BE2C (cell line): ENCODE results near the gene TIPRL.

Experiments
- DNase-seq: peaks from one replicate; pipeline ENCODE4 v3.0.0-alpha.2; 2020
- H3K27me3 ChIP-seq: fragments of 250-450 bp; sonication (Bioruptor Pico); 2 replicates; pipeline ENCODE4 v1.5.1; 2020; ENCODE audit warnings: mild to moderate bottlenecking
- H3K36me3 ChIP-seq: fragments of 250-450 bp; sonication (Bioruptor Pico); 2 replicates; pipeline ENCODE4 v1.5.1; 2020; ENCODE audit warnings: mild to moderate bottlenecking
- H3K4me1 ChIP-seq: fragments of 250-450 bp; sonication (Bioruptor Pico); 2 replicates; pipeline ENCODE4 v1.5.1; 2020
- H3K4me3 ChIP-seq: 2 replicates; pipeline ENCODE4 v1.5.1; 2011; ENCODE audit warnings: low read depth, low read length
- H3K9me3 ChIP-seq: fragments of 250-450 bp; sonication (Bioruptor Pico); 2 replicates; pipeline ENCODE4 v1.5.1; 2020
- TF ChIP-seq, protein P1 (sequence below): IDR thresholded peaks from 2 replicates; pipeline ENCODE4 v1.5.1; 2012; ENCODE audit warnings: mild to moderate bottlenecking, low read depth, low read length

TIPRL gene

DNA sequence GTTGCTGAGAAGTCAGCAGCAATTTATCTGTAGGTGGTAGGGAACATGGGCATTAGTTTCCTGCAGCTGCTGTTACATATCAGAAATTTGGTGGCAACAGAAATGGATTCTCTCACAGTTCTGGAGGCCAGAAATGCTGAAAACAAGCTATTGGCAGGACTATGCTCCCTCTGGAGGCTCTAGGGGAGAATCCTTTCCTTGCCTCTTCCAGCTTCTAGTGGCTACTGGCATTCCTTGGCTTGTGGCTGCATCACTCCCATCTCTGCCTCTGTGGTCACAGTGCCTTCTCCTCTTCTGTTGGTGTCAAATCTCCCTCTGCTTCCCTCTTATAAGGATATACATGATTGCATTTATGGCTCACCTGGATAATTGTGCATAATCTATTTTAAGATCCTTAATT, 44.5 kb downstream of the TIPRL start:
- no peaks in the 10 kb centered on the region for H3K4me1 ChIP-seq
- no peaks in the 10 kb centered on the region for H3K27me3 ChIP-seq
- H3K36me3 ChIP-seq, result no peaks in the 10 kb centered on the region
- TF ChIP-seq, protein P1, sequence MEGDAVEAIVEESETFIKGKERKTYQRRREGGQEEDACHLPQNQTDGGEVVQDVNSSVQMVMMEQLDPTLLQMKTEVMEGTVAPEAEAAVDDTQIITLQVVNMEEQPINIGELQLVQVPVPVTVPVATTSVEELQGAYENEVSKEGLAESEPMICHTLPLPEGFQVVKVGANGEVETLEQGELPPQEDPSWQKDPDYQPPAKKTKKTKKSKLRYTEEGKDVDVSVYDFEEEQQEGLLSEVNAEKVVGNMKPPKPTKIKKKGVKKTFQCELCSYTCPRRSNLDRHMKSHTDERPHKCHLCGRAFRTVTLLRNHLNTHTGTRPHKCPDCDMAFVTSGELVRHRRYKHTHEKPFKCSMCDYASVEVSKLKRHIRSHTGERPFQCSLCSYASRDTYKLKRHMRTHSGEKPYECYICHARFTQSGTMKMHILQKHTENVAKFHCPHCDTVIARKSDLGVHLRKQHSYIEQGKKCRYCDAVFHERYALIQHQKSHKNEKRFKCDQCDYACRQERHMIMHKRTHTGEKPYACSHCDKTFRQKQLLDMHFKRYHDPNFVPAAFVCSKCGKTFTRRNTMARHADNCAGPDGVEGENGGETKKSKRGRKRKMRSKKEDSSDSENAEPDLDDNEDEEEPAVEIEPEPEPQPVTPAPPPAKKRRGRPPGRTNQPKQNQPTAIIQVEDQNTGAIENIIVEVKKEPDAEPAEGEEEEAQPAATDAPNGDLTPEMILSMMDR, result no peak
- no peaks in the 10 kb centered on the region for H3K9me3 ChIP-seq
- DNase-seq, result no peak
- H3K4me3 ChIP-seq, result no peak overlapping the region

DNA sequence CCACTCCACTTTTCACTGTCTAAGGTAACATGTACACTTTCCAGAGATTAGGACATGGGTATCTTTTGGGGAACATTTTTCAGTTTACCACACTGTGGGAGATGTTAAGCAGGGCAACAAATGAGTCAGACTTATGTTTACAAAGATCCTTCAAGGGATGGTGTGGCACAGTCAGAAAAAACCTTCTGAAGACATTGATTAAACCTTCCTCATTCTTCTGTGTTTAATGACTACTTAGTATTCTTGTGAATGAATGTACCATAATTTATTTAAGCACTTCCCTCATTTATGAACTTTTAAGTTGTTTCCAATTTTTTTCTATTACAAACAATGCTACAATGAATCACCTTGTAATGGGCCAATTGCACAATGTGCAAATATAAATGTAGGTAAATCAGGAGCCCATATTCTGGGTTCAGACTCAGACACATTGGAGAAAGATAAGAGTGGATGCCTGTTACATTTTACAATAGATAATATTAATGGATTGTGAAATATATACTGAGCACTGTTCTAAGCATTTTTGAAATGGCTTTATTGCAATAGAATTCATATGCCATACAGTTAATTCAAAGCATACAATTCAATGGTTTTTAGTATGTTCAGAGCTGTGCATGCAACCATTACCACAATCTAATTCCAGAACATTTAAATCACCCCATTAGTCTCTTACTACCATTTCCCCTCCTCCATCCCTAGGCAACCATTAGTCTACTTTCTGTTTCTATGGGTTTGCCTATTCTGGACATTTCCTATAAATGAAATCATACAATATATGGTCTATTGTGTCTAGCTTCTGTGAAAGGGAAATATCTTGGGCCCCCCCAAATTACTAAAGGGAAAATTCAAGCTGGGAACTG, 45.1 kb downstream of the TIPRL start:
- Histone ChIP-seq H3K36me3 (no peaks in the 10 kb centered on the region), H3K9me3 (no peaks in the 10 kb centered on the region), H3K27me3 (no peaks in the 10 kb centered on the region), H3K4me1 (no peaks in the 10 kb centered on the region), H3K4me3 (no peak overlapping the region)
- no peak for DNase-seq
- TF ChIP-seq, protein P1, result no peak

DNA sequence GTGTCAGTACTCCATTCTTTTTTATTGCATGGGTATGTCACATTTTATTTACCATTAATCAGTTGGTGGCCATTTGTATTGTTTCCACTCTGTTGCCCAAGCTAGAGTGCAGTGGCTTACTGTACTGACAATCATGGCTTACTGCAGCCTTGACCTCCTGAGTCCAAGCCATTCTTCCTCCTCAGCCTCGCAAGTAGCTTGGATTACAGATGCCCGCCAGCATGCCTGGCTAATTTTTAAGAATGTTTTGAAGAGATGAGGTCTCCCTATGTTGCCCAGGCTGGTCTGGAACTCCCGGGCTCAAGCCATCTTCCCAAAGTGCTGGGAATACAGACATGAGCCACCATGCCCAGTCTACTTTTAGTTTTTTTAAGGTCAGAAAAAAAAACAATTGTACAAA, 46.2 kb downstream of the TIPRL start:
- peak overlapping the region; percentile 84 for H3K4me3 ChIP-seq

DNA sequence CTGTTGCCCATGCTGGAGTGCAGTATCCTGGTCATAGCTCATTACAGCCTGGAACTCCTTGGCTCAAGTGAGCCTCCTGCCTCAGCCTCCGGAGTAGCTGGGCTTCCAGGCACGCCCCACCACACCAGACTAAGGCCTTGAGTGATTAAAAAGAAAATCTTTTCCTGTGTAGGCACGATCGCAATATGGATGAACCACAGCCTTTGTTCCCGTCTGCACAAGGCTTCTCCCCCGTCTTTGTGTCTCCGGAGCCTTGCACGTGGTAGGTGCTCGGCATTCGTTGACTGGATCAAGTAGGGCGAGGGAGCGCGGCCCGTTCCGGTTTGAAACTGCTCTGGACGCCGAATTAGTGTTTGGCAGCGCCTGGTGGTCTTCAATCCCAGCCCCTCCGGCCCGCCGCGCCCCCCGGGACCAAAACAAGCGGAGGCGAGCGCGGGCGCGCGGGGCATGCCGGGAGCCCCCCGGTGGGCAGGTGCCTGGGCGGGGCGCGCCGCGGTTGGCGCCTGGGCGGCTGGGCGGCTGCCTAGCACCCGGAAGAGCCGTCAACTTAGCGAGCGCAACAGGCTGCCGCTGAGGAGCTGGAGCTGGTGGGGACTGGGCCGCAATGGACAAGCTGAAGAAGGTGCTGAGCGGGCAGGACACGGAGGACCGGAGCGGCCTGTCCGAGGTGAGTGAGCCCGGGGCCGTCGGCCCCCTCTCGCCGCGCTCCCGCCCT, 46.9 kb downstream of the TIPRL start, which contains the start of gene SFT2D2:
TSS of gene SFT2D2 (plus strand) at position 529 of the 715 bp plus-strand sequence. CDS start at position 605, 76 bp downstream.
- peak within 1 kb of the TSS; percentile 84 for H3K4me3 ChIP-seq
- H3K9me3 ChIP-seq, result no peaks in the 10 kb centered on the region
- DNase-seq, result peak; percentile 88
- TF ChIP-seq, protein P1, result no peak
- no peaks in the 10 kb centered on the region for H3K4me1 ChIP-seq
- H3K27me3 ChIP-seq, result no peaks in the 10 kb centered on the region
- H3K36me3 ChIP-seq, result no peaks in the 10 kb centered on the region

More for the DNA sequence above, 46.2 kb downstream of the TIPRL start:
- TF ChIP-seq, protein P1, result no peak
- DNase-seq, result no peak
- Histone ChIP-seq H3K4me1 (no peaks in the 10 kb centered on the region), H3K9me3 (no peaks in the 10 kb centered on the region), H3K36me3 (no peaks in the 10 kb centered on the region), H3K27me3 (no peaks in the 10 kb centered on the region)

DNA sequence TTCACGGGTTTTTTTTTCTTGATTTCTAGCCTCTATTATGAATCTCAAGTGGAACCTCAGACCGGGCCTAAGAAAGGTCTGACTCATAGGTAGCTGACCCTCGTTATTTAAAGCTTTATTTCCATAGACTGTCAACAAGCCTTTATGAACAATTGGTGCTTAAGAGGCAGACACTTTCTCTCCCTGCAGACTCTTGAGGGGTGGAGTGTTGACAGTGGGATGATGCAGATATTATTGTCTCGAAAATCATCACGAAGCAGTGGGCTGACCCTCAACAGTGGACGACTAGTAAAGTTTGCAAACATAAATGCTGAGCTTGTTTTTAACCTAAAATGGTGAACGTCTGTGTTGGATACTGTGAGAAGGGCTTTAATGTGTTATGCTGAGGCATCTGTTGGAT, 48.9 kb downstream of the TIPRL start:
- Histone ChIP-seq H3K36me3 (peaks cover 1% of the 10 kb centered on the region; the same call in 1 of the 2 replicates), H3K9me3 (no peaks in the 10 kb centered on the region), H3K4me1 (no peaks in the 10 kb centered on the region), H3K27me3 (no peaks in the 10 kb centered on the region), H3K4me3 (no peak overlapping the region)
- DNase-seq, result no peak
- TF ChIP-seq, protein P1, result no peak
